OCI-LY7 (cell line): ENCODE data around the gene UBE2E3.

Experiments
- EZH2phosphoT487 ChIP-seq: fragments of 200-600 bp; sonication (generic); IDR thresholded peaks from 2 replicates; pipeline ENCODE4 v1.6.1; 2018; ENCODE audit warnings: low read depth, borderline replicate concordance, mild to moderate bottlenecking, mixed run types, antibody characterized with exemption, low read length, moderate library complexity, mixed read lengths
- TF ChIP-seq, protein P1 (sequence below): fragments of 200-600 bp; sonication (generic); conservative IDR thresholded peaks from 2 replicates; pipeline ENCODE4 v1.5.1; 2014; ENCODE audit warnings: mild to moderate bottlenecking, antibody characterized with exemption, low read length, moderate library complexity, mixed read lengths

DNA sequence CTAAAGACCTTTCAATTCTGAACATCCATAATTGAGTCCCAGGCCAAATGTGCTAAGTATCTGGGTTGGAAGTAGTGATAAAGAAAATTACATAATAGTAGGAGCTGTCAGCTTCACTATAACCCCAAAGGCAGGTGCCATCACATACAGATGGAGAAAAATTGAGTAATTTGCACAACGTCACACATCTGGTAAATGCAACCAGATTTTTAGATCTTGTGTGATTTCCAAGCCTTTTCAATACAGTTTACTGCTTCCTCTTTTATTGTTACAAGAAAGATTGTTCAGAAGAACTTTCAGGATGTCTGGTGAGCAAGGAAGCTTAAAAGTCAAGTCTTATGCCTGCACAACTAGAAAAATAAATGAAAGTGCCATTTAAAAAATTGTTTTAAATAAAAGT lies 62.3 kb downstream of the UBE2E3 start:
- TF ChIP-seq, protein P1, sequence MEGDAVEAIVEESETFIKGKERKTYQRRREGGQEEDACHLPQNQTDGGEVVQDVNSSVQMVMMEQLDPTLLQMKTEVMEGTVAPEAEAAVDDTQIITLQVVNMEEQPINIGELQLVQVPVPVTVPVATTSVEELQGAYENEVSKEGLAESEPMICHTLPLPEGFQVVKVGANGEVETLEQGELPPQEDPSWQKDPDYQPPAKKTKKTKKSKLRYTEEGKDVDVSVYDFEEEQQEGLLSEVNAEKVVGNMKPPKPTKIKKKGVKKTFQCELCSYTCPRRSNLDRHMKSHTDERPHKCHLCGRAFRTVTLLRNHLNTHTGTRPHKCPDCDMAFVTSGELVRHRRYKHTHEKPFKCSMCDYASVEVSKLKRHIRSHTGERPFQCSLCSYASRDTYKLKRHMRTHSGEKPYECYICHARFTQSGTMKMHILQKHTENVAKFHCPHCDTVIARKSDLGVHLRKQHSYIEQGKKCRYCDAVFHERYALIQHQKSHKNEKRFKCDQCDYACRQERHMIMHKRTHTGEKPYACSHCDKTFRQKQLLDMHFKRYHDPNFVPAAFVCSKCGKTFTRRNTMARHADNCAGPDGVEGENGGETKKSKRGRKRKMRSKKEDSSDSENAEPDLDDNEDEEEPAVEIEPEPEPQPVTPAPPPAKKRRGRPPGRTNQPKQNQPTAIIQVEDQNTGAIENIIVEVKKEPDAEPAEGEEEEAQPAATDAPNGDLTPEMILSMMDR, result no peak
- TF ChIP-seq EZH2phosphoT487, result no peak
